Retinal pigment epithelial cell (primary cell): ENCODE measurements around the gene TTC33.
A peak's percentile ranks its signal among the peaks of the same experiment; 100 is the strongest.

Source experiments
- DNase-seq: peaks from one replicate; pipeline ENCODE4 v3.0.0-alpha.2; 2010; ENCODE audit warnings: low read depth
- H3K4me3 ChIP-seq: 2 replicates; pipeline ENCODE4 v1.5.1; 2011; ENCODE audit warnings: mild to moderate bottlenecking, low read length, control low read depth, moderate library complexity
- CTCF ChIP-seq: conservative IDR thresholded peaks from 2 replicates; pipeline ENCODE4 v1.5.1; 2011; ENCODE audit warnings: low read depth, low read length, control low read depth, inconsistent platforms

TTC33 gene

GRCh38 chr5:40678460-40679147 is 77.2 kb downstream of the TTC33 start:
- DNase-seq, result no peak
- peak overlapping the region; percentile 87 for H3K4me3 ChIP-seq
- TF ChIP-seq CTCF, result no peak

GRCh38 chr5:40678026-40678425 is 77.7 kb downstream of the TTC33 start:
- no peak for TF ChIP-seq CTCF
- no peak for DNase-seq
- peak overlapping the region; percentile 87 for H3K4me3 ChIP-seq

GRCh38 chr5:40677456-40677855 is 78.3 kb downstream of the TTC33 start:
- no peak overlapping the region for H3K4me3 ChIP-seq
- TF ChIP-seq CTCF, result no peak
- no peak for DNase-seq

- H3K4me3 ChIP-seq, result no peak overlapping the region
- peak; percentile 61 for DNase-seq
- no peak for TF ChIP-seq CTCF
These were observed 79.0 kb downstream of the TTC33 start for GRCh38 chr5:40676613-40677343.

GRCh38 chr5:40675396-40676133 is 80.2 kb downstream of the TTC33 start:
- no peak for DNase-seq
- no peak for TF ChIP-seq CTCF
- H3K4me3 ChIP-seq, result no peak overlapping the region

GRCh38 chr5:40674661-40675235 is 81.0 kb downstream of the TTC33 start:
- no peak overlapping the region for H3K4me3 ChIP-seq
- no peak for DNase-seq
- no peak for TF ChIP-seq CTCF
